ENCODE data around the gene PCGF6.
"Not testable (repeated sequence)": the region's sequence is repeated elsewhere in the genome, so short reads cannot be mapped to it uniquely, and the experiment has no call there.

Gene PCGF6

DNA sequence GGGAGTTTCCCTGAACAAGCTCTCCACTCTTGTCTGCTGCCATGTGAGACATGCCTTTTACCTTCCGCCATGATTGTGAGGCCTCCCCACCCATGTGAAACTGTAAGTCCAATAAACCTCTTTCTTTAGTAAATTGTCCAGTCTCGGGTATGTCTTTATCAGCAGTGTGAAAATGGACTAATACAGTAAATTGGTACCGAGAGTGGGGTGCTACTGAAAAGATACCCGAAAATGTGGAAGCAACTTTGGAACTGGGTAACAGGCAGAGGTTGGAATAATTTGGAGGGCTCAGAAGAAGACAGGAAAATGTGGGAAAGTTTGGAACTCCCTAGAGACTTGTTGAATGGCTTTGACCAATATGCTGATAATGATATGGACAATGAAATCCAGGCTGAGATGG lies 92.0 kb downstream of the PCGF6 start:
- in situ Hi-C loops (cut with HindIII; ENCODE audit: low sequenced_read_pairs) = not testable (repeated sequence)

DNA sequence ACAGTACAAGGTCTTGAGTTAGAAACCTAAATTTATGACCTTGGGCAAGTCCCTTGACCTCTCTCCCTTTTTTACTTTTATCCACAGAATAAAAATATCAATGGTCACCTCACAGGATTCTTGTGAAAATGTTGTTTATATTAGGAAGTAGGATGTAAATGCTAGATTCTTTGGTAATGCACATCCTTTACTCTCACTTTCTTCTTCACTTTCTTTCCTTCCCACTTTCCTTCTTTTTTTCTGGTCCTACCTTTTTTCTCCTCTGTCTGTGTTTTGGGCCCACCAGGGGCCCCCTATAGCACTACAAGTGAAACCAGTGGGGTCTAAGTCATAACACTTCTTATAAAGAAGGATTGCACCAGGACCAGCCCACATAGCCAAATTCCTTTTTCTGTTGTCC lies 93.1 kb downstream of the PCGF6 start:
- in situ Hi-C loops (cut with HindIII; ENCODE audit: low sequenced_read_pairs) = no loop called here

DNA sequence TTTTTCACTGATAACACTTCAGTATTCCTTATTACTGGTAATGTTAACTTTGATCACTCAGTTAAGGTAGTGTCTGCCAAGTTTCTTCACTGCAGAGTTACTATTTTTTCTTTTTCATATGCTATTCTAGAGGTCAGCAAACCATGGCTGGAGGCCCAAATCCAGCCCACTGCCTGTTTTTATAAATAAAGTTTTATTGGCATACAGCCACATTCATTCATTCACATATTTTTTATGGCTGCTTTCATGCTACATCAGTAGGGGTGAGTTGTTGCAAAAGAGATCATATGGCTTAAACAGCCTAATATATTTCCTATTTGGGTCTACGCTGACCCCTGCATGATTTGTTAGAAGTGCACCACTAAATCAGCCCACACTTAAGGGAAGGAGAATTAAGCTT lies 94.3 kb downstream of the PCGF6 start:
- in situ Hi-C loops (cut with HindIII; ENCODE audit: low sequenced_read_pairs) = no loop called here

DNA sequence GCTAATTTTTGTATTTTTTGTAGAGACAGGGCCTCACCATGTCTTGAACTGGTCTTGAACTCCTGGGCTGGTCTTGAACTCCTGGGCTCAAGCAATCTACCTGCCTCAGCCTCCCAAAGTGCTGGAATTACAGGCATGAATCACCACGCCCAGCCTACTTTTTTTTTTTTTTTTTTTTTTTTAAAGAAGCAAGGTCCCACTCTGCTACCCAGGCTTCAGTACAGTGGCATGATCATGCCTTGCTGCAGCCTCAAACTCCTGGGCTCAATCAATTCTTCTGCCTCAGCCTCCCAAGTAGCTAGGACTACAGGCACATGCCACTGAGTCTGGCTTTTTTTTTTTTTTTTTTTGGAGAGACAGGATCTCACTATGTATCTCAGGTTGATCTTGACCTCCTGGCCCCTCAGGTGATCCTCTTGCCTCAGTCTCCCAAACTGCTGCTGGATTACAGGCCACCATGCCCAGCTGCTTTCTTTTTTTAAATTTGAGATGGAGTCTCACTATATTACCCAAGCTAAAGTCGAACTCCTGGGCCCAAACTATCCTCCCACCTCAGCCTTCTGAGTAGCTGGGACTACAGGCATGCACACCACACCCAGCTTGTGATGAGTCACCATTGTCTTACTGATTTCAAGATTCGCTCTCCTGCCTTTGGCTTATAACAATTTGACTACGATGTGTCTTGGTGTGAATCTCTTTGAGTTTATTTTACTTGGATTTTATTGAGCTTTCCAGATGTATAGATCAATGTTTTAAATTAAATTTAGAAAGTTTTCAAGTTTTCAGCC lies 96.2 kb downstream of the PCGF6 start:
- in situ Hi-C loops (cut with HindIII; ENCODE audit: low sequenced_read_pairs) = no loop called here

- in situ Hi-C loops (cut with HindIII; ENCODE audit: low sequenced_read_pairs) = no loop called here
Measured at GRCh38 chr10:103254113-103254512, 96.8 kb downstream of the PCGF6 start.
